ENCODE data around the gene PMS2.
"Not testable (repeated sequence)": the region's sequence is repeated elsewhere in the genome, so short reads cannot be mapped to it uniquely, and the experiment has no call there.

PMS2 gene

GRCh38 chr7:5924180-5924579 lies 84.7 kb downstream of the PMS2 start:
- not testable (repeated sequence) for H3K4me3 Mint-ChIP-seq; DNase-seq; H3K9me3 Mint-ChIP-seq; ATAC-seq (replicated peaks); H3K27ac Mint-ChIP-seq; H3K27me3 Mint-ChIP-seq; H3K4me1 Mint-ChIP-seq (ENCODE audit: low read depth in 2 of 2)
- H3K36me3 Mint-ChIP-seq (ENCODE audit: insufficient read depth), result peaks cover 16% of the 10 kb centered on the region
